Endometrium (tissue), 2 donors: ENCODE results near the gene SRGAP3.

ENCODE experiments used
- FAIRE-seq: peaks from 2 replicates; lab custom pipeline; 2012; peaks lifted over from hg19 to GRCh38; lab: Jason Lieb, UNC
- donor health status: control.
- donor health status: control.

The SRGAP3 gene

DNA sequence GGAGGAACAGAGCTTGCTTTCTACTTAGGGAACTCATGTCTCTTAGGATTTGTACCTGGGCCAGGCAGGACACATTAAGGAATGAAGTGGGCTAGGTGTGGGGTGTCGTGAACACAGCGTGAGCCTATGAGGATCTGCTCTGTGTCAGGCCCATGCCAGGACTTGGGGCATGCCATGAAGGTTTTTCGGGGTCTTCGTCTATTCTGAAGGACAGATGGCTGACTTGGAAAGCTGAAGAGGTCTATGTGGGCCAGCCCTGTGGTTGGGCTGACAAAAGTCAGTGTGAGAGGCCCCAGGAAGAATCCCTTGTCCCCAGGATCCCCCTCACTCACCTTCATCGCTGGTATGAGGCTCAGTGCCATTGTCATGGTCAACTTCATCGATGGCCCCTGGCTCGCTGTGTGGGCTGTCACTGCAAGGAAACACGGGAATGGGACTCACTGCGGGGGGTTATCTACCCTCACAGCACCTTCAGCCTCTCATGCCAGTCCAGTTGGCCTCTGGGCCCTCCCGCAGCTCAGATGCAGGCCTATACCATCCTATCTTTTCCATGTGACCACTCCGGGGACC lies 239.4 kb downstream of the SRGAP3 start:
- no peak for FAIRE-seq

DNA sequence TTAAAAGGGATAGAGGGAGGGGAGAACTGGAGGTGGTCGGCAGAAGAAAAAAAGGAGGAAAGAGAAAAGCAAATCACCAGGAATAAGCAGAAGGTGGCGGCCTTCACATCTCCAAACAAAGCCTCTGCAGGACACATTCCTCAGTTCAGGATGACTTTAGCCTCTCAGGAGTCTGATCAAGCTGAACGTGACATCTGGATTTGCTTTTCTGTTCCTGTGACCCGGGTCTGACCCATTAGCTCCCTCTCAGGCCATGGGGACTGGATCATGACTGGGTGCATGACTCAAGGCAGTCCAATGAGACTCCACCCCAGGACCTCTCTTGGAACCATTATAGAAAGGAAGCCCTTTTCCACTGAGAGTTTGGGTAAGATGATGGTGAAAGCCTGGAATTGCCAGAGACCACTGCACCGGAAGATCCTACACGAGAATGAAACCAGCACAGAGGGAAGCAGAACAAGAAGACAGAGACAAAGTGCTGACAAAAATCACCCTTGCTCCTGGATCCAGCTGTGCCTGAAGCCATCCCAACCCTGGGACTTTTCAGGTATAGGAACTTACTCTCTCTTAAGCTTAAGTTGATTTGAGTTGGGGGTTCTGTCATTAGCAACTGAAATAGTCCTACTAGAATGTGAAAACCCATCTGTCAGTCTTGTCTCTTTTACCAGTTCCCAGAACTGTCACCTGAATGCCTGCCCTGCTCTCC lies 240.7 kb downstream of the SRGAP3 start:
- no peak for FAIRE-seq

DNA sequence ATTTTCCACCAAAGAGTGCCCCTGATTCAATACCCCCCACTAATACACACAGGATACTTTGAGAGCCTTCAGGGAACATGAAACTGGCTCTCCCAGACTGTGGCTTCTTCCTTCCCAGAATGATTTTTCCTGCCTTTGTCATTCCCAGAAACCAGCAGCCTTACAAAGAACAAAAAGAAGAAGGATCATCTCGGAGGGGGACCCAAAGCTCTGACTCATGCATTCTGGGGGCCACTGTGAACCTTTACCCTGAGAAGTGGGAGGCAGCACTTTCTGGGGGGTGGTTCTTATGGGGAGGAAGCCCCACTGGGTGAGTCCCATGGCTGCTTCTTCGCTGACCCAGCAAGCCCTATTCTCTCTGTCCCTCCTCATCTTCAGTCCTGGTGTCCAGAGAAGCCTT lies 241.5 kb downstream of the SRGAP3 start:
- no peak for FAIRE-seq

DNA sequence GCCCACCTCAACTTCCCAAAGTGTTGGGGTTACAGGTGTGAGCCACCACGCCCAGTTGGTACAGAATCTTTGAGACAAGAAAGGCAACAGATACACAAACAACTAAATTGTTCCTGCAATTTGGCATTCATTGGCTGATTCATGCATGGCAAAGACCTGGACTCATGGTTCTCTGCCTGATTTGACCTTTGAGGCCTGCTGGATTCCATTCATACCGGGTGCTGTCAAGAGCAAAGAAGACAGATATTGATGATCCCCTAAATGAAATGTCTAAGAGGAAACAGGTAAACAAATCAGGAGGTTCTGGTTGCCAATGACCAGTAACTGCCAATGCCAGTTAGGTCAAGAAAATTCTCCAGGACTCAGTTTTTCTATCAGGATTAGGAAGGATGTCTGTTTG lies 242.2 kb downstream of the SRGAP3 start:
- no peak for FAIRE-seq

DNA sequence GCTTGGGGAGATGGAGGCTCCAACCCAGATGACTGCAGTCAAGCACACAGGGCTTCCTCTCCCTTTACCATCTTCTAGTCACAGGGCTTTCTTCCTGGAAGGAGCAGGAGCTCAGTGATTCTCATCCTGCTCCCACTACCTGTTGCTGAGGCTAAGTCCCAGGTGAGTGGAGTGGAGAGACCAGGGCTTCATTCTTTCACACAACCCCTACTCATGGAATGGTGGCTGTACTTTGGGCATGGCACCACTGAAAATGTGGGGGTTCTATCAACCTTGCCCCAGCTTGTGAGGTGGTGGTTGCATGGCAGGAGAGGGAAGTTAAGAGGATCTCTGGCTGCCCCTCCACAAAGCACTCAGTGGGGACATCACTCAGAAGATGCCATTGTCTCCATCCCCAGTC lies 249.4 kb downstream of the SRGAP3 start:
- no peak for FAIRE-seq

DNA sequence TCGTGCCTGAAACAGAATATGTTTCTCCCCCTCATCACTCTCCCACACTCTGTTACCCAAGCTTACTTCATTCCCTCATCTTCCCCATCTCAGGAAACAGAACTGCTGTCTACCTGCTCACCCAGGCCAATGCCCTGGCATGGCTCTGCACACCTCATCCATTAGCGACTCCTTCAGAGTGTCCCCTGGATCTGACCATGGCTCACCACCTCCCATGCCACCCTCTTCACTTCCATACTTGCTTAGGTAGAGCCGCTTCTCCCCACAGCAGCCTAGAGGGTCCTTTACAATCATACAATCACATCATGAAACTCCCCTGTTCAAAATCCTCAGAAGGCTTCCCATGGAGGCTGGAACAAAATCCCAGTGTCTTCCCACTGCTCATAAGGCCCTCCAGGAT lies 252.3 kb downstream of the SRGAP3 start:
- no peak for FAIRE-seq

DNA sequence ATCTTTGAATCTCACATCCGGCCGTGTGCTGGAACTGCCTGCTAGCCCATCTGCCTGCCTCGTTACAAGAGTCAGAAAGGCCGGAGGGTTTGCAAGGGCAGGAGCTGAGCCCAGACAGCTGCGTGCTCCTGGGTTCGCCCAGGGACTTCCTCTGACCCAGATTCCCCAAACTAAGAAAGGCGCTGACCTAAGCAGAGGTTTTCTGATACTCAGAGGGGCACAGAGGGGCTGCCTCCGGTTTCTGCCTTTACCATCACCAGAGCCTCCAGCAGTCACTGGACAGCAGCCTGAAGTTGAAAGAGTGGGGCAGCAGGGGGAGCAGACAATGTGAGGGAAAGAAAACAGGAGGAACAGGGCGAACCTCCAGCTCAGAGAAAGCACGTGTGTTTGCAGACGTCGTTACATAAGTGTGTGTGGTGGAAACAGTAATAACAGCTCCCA lies 252.7 kb downstream of the SRGAP3 start:
- no peak for FAIRE-seq

DNA sequence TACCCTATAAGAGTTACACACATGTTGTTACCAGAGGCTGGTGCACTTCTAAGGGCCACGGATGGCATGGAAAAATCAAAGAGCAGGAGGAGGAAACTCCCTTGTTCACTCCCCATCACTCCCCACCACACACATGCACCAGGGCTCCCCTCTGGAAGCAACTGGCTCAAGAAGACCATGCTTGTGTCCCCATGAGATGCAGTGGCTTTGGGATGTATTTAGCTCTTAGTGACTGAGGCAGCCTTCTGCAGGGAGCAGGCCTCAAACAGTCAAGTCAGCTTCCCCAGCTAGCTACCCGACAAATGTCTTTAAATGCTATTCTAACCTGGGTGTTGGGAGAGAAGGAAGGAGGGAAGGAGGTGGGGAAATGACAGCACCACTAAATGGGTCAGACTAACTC lies 253.2 kb downstream of the SRGAP3 start:
- FAIRE-seq = no peak

DNA sequence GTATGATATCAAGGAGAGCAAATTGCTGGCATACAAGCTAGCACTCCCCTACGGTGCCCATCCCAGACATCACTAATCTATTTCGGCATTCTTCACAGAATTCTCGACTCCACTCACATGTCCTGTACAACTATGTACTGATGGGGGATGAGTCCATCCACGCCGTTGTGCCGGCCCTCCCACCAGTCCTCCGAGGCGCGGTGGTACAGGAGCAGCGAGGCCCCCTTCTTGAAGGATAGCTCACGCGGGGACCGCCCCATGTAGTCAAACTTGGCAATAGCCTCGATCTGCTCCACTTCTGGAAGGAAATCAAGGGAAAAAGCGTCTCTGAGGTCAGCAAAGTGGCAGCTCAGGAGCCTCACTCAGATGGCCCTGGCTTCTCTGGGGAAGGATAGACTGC lies 255.2 kb downstream of the SRGAP3 start:
- no peak for FAIRE-seq

DNA sequence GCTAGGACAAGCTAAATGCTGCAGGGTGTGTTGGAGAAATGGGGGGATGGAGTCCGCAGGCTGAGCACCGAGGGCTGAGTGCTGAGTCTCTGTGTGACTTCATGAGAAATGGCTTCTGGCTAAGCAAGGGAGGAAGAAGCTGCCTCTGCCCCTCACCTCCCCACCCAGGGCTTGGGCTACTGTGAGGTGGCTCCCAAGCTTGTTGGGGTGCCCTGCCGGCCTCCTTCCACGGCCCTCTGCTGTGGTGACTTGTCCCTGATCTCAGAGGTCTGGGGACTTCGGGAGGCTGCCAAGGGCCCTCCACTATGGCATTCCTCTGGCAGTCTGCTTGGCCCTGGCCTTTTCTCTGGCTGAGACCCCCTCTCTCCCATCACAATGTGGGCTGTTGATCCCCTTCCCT lies 256.1 kb downstream of the SRGAP3 start:
- FAIRE-seq = no peak

DNA sequence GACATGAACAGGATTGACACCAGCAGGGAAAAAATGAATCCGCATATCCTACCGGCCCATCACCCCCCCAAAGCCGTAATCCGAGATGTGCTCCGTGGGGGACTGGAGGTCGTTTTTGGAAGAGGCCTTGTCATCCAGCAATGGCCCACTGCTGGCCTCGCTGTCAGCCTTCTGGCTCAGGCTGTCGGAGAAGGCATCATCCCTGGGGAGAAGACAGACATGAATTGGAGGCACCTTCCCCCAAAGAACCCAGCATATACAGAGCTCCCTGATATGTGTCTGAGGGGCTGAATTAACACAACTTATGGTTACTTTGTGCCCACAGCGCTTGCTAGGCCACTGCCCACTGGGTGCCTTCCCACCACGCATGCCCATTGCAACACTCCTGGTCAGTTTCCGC lies 256.6 kb downstream of the SRGAP3 start:
- no peak for FAIRE-seq

DNA sequence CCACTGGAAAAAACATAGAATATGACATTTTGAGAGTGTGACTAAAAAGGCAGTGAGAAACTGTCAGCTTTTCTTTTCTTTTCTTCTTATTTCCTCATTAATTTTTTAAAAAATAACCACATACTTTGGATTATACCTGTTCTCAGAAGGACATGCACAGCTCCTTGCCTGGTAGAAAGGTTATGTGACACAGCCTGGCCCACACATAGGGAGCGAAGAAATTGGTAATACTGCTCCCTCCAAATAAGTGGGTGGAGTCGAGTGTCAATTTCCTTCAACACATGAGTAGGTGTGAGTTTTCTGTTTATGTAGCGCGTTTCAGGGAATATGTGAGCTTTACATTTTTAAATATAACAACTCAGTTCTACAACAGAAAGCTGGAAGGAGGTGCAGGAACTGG lies 257.2 kb downstream of the SRGAP3 start:
- FAIRE-seq = no peak

DNA sequence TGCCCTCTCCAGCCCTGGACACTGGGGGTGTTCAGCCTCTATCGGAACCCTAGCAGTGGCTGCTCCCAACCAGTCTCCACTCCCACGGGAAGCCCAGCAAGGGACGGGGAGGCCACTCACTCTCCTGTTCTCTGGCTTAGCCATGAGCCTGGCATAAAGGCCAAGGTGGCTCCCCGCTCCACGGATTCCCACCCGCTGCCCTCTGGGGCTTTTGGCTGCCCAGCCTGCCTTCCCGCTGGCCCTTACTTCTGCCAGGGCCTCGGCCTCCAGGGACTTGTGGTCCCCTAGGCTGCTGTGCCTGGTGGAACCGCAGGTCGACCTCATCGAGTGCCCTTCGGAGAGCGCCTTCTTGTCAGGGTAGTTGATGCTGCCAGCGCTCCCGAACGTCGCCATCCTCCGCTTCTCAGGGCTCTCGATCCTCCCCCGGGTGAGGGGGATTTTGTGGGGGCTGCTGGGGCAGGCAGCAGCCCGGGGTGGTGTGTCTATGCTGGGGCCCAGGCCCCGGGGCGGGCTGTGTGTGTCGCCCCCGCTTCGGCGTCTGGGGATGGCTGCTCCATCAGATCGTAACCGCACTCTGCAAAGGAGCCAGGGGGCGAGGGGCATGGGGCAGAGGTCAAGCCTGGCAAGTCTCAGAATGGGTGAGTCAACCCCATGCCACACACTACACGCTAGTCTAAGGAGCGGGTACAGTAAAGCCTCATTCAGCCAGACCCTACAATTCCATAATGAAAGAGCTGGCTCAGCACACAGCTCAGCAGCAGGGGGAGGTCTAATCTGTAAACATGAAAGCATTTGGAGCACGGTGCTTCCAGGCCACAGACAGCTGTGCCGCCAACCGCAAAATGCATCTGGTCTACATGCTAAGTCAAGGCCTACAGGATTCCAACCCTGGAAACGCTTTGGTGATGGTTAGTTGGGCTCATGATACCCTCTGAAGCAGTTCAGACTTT lies 258.9 kb downstream of the SRGAP3 start:
- no peak for FAIRE-seq

DNA sequence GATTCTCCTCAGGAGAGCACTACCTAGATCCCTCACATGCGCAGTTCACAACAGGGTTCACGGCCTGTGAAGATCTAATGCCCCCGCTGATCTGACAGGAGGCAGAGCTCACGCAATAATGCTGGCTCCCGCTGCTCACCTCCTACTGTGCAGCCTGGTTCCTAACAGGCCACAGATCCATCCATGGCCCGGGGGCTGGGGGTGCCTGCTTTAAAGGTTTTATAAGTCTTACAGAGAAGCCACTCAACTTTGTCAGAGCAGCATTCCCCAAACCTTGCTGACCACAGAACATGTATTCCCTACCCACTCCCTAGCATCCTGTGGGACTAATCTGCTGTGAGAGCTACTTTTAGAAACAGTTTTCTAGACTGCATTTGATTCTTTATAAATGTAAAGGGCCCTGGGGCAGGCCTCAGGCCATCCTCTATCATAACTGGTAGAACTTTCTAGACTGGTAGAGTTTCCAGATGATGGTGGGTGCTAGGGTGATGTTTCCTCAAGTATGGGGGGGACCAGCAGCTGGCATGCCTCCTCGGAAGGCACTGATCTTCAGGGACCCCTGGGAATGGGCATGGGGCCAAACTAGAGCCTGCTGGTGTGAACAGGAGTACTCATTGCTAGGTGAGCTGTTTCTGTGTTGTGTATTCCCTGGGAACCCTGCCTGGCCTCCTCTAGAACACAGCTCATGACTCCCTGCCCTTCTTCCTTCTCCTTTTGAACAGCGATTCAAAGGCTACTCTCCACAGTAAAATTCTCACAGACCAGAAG lies 260.5 kb downstream of the SRGAP3 start:
- FAIRE-seq = no peak

DNA sequence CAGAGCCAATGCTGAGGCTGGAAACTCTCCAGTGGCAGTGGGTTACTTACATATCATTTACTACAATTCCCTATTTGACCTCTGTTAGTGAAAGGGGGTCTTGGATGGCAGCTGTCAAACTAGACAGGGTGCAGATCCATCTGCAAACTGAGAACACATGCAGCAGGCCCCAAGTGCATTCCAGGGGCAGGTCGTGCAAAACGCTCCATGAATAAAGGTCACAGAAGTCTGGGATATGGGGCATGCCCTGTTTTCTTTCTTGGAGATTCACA lies 261.1 kb downstream of the SRGAP3 start:
- no peak for FAIRE-seq

DNA sequence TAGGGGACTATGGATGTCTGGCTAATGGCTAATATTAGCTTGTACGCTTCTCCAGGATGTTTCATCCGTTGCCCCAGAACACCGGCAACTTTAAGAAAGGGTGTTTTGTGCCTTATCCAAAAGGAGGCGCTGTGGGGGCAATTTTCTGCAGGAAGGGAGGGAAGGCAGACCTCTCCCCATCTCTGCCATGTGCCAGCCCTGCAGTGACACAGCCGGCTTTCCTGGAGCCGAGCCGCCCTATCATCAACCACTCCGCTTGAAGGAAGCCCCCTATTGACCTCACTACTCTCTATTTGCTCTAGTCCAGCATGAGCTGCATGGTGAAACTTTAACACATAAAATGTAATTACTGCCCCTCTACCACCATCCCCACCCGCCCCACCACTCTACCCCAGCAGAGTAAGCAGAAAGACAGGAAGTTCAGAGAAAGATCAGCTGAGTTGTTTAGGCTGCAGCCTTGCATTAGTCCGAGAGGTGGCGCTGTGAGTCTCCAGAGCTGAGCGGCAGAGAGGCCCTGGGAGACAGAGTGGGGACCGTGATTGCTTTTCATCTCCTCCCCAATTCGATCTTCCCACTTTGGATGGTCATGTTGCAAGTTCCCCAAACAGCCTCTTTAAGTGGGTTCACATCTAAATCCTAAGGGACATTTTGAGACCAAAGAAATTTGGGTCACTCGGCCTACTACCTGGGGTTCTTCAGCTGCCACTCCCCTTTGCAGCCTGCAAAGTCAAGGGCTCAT lies 261.6 kb downstream of the SRGAP3 start:
- FAIRE-seq = no peak

DNA sequence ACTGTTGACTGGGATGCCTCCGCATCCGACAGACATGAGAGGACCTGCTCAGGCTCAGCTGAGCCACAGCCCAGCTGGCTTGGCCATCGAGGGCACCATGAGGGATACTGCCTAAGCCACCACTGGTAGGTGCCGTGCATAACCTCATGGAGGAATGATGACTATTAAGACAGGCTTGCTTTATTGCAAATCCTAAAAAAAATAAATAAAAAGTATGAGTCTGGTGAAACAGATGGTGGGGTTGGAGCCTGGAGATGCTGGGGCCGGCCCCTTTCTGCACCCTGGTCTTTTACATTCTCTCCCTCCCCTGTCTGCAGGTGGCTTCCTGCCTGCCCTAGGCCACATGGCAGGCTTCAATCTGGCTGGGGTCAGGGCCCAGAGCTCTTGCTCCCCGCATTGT lies 262.2 kb downstream of the SRGAP3 start:
- FAIRE-seq = no peak

DNA sequence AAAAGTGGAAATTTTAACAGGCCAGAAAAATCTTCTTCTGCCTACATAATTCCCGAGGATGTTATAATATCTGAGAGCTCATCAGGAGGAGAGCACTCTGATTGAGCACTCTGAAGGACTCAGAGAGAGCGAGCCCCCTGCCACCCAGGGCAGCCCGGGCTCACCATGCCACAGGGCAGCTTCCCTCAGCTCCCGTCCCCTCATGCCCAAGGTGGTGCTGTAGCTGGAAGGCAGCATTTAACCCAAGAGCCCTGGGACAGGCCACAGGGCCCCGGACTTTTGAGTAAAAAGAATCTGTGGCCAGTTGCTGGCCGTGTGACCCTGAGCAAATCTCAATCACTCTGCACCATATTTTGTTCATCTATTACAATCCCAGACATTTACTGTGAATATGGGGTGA lies 262.7 kb downstream of the SRGAP3 start:
- no peak for FAIRE-seq

DNA sequence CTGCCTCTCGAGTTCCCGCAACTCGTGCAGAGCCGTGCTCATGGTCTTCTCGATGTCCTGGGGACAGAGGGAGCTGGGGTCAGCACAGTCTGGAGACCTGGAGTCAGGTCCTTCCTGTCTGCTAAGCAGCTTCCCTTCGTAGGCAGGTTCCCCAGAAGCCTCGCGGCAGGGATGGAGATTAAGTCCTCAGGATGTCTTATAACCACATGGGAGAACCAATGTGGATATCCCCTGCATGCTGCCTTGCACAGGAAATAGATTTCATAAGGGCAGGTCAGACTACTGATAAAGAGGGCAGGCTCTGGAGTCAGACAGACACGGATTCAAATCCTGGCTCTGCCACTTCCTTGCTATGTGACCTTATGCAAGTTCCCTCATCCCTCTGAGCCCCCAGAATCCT lies 263.6 kb downstream of the SRGAP3 start:
- no peak for FAIRE-seq

DNA sequence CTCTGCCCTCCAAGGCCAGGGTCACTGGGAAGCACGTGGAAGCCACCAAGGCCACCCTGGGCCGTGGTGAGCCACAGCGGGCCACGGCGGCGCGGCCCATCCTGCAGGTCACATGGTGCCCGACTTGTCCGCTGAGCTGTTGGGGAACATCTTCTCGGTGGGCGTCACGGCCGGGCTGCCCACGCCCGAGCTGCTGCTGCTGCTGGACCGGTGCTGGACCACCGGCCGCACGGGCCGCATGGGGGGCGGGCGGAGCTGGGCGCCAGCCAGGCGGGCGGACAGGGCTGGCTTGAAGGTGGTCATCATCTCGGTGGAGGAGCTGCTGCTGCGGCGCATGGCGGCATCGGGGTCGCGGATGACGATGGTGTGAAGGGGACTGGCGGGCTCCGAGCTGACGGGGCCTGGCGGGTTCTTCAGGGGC lies 264.0 kb downstream of the SRGAP3 start:
- no peak for FAIRE-seq

DNA sequence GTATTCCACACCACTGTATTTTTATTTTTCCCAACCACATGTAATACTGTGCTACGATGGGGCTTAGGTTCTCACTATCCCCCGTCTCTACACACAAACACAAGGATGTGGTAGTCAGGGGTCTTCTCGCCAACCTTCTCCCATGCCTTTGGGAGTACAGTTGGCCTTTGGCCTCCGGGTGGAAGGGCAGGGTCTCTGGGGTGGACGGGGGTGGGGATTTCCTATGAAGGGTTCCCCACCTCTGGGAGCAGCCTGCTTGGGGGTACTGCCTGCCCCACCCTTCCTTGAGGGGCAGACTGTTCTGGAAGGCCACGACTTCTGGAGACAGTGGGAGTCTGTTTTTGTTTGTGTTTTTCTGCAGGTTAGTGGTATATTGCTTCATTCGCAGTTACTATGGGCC lies 264.9 kb downstream of the SRGAP3 start:
- no peak for FAIRE-seq

DNA sequence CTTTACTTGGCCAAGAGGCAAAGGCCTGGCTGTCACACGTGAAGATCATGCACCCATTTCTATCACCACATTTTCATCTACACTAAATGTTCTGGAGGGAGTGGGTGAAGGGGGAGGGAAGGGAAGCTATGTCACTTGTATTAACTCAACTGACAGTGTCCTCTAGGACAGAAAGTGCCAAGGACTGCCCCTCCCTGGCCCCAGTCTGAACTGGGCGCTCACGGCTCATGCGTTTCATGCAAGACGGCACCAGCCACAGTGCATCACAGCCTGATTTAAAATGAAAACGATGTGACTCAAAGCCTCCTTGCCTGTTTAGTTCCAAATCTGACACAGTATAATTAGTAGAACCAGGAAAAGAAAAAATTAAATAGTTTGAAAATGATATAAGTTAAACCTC lies 265.4 kb downstream of the SRGAP3 start:
- no peak for FAIRE-seq
